Hippocampal formation (tissue), 2 donors: ENCODE results near the gene DNAJC6.

ENCODE experiments used
- DNase-seq, 2 donors: peaks; one replicate each; lab custom pipeline; 2025; lab: John Stamatoyannopoulos, UW

Gene DNAJC6

GRCh38 chr1:65401612-65402011, 92.3 kb downstream of the DNAJC6 start:
- peak in 1 of 2 donors; percentile 14 for DNase-seq

GRCh38 chr1:65404941-65405340, 95.6 kb downstream of the DNAJC6 start:
- no peak for DNase-seq

GRCh38 chr1:65407877-65408276, 98.5 kb downstream of the DNAJC6 start:
- no peak for DNase-seq

GRCh38 chr1:65409314-65409713, 100.0 kb downstream of the DNAJC6 start:
- DNase-seq: no peak

GRCh38 chr1:65409816-65410326, 100.5 kb downstream of the DNAJC6 start:
- DNase-seq: no peak

GRCh38 chr1:65412256-65412983, 103.1 kb downstream of the DNAJC6 start:
- no peak for DNase-seq

- DNase-seq: no peak
Observed at GRCh38 chr1:65412984-65413375, 103.6 kb downstream of the DNAJC6 start.

GRCh38 chr1:65414538-65414937, 105.2 kb downstream of the DNAJC6 start:
- DNase-seq: no peak

GRCh38 chr1:65416767-65417166, 107.4 kb downstream of the DNAJC6 start:
- no peak for DNase-seq

GRCh38 chr1:65417729-65418128, 108.4 kb downstream of the DNAJC6 start:
- DNase-seq: no peak

GRCh38 chr1:65418522-65419185, 109.3 kb downstream of the DNAJC6 start:
- DNase-seq: no peak

GRCh38 chr1:65419681-65420589, 110.6 kb downstream of the DNAJC6 start:
- DNase-seq: peak; percentile 98

- peak in 1 of 2 donors; percentile 27 for DNase-seq
Observed at GRCh38 chr1:65420590-65421350, 111.4 kb downstream of the DNAJC6 start, which contains the start of the genes LEPR and LEPROT. TSS of gene LEPR (plus strand) at chr1:65420668. CDS start at chr1:65565566, 144,898 bp downstream. TSS of gene LEPROT (plus strand) at chr1:65420668. CDS start at chr1:65420725, 57 bp downstream.

- no peak for DNase-seq
Observed at GRCh38 chr1:65421351-65422025, 112.1 kb downstream of the DNAJC6 start.

GRCh38 chr1:65422241-65423203, 113.2 kb downstream of the DNAJC6 start:
- no peak for DNase-seq

- DNase-seq: no peak
Observed at GRCh38 chr1:65423884-65424572, 114.7 kb downstream of the DNAJC6 start.

GRCh38 chr1:65424573-65424889, 115.2 kb downstream of the DNAJC6 start:
- no peak for DNase-seq

- DNase-seq: no peak
Observed at GRCh38 chr1:65425006-65425405, 115.7 kb downstream of the DNAJC6 start.

- DNase-seq: no peak
Observed at GRCh38 chr1:65425697-65426096, 116.4 kb downstream of the DNAJC6 start.
